ENCODE measurements around the gene CHRDL1.

DNA sequence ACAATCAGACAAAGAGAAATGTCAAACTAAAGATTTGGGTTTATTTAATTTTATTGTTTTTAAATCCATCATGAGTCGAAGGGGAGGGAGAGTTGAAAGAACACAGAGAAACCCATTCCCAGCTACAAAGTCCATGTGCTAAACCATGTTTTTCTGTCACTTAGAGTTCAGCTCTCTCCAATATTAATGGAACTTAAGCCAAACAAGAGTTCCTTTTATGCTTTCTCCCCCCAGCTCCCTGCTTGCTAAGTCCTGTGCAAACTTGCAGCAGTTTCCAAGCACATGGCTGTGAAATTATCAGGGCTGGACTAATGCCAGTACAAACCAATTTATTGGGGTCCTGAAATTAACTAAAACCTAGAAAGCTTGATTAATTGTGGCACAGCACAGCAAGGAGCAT is 9.7 kb upstream of the CHRDL1 start:
- TF ChIP-seq, protein P1, sequence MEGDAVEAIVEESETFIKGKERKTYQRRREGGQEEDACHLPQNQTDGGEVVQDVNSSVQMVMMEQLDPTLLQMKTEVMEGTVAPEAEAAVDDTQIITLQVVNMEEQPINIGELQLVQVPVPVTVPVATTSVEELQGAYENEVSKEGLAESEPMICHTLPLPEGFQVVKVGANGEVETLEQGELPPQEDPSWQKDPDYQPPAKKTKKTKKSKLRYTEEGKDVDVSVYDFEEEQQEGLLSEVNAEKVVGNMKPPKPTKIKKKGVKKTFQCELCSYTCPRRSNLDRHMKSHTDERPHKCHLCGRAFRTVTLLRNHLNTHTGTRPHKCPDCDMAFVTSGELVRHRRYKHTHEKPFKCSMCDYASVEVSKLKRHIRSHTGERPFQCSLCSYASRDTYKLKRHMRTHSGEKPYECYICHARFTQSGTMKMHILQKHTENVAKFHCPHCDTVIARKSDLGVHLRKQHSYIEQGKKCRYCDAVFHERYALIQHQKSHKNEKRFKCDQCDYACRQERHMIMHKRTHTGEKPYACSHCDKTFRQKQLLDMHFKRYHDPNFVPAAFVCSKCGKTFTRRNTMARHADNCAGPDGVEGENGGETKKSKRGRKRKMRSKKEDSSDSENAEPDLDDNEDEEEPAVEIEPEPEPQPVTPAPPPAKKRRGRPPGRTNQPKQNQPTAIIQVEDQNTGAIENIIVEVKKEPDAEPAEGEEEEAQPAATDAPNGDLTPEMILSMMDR (IDR thresholded peaks at IDR 0.05) = no peak
- no peak for TF ChIP-seq TEAD4 (IDR thresholded peaks at IDR 0.05; ENCODE audit: borderline replicate concordance, insufficient read depth)
